HG02943 (cell line): ENCODE results near the gene SEMA6B.

ENCODE experiments used
- ATAC-seq: cut with Tn5 transposase; IDR thresholded peaks from one replicate; pipeline ENCODE4 v1.9.1; 2021; ENCODE audit warnings: mild to moderate bottlenecking, low read depth, moderate library complexity; ENCODE audit not compliant: unreplicated experiment

SEMA6B gene

GRCh38 chr19:4589579-4590410, 30.3 kb upstream of the SEMA6B start:
- ATAC-seq: no peak

- no peak for ATAC-seq
Measured at GRCh38 chr19:4588291-4588761, 28.8 kb upstream of the SEMA6B start.

GRCh38 chr19:4587527-4587926, 28.0 kb upstream of the SEMA6B start:
- ATAC-seq: no peak

GRCh38 chr19:4586691-4587090, 27.2 kb upstream of the SEMA6B start:
- no peak for ATAC-seq

GRCh38 chr19:4586245-4586644, 26.8 kb upstream of the SEMA6B start:
- no peak for ATAC-seq

- ATAC-seq: no peak
Measured at GRCh38 chr19:4585556-4585955, 26.1 kb upstream of the SEMA6B start.

GRCh38 chr19:4584670-4585460, 25.4 kb upstream of the SEMA6B start:
- ATAC-seq: no peak

- ATAC-seq: no peak
Measured at GRCh38 chr19:4583961-4584669, 24.6 kb upstream of the SEMA6B start.

GRCh38 chr19:4582980-4583842, 23.7 kb upstream of the SEMA6B start:
- no peak for ATAC-seq

- ATAC-seq: no peak
Measured at GRCh38 chr19:4581666-4582553, 22.4 kb upstream of the SEMA6B start.

GRCh38 chr19:4580961-4581665, 21.6 kb upstream of the SEMA6B start:
- no peak for ATAC-seq

GRCh38 chr19:4580021-4580901, 20.8 kb upstream of the SEMA6B start:
- no peak for ATAC-seq

GRCh38 chr19:4579389-4579788, 19.9 kb upstream of the SEMA6B start:
- ATAC-seq: no peak

- ATAC-seq: no peak
Measured at GRCh38 chr19:4578552-4579248, 19.2 kb upstream of the SEMA6B start.

GRCh38 chr19:4577020-4577782, 17.7 kb upstream of the SEMA6B start:
- no peak for ATAC-seq
